AG08395 (cell line): ENCODE data around the gene GATAD2B.
"Not testable (repeated sequence)": the region's sequence is repeated elsewhere in the genome, so short reads cannot be mapped to it uniquely, and the experiment has no call there.

Experiments used
- DNase-seq: peaks from one replicate; pipeline ENCODE4 v3.0.0; 2012; ENCODE audit warnings: mixed read lengths, low spot score

Gene GATAD2B

DNA sequence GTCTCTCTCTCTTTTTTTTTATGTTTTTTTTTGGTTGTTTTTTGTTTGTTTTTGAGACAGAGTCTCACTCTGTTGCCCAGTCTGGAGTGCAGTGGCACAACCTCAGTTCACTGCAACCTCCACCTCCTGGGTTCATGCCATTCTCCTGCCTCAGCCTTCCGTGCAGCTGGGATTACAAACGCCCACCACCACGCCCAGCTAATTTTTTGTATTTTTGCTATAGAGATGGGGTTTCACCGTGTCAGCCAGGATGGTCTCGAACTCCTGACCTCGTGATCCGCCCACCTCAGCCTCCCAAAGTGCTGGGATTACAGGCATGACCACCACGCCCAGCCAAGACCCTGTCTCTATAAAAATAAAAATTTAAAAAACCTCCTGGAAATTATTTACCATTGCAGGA, 88.8 kb downstream of the GATAD2B start:
- DNase-seq, result not testable (repeated sequence)

DNA sequence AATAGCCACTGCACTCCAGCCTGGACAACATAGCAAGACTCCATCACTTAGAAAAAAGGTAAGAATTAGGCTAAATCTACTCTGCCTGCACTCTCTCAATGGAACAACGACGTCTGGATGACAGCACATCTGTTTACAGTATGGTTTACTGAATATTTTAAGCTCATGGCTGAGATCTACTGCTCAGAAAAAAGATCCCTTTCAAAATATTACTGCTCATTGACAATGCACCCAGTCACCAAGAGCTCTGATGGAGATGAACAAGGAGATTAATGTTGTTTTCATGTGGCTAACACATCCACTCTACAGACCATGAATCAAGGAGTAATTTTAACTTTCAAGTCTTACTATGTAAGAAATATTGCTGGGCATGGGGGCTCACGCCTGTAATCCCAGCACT, 89.6 kb downstream of the GATAD2B start:
- DNase-seq, result no peak

GRCh38 chr1:153832293-153832692, 90.5 kb downstream of the GATAD2B start:
- no peak for DNase-seq

- no peak for DNase-seq
These were observed 91.7 kb downstream of the GATAD2B start for GRCh38 chr1:153831026-153831425.

GRCh38 chr1:153827168-153827964, 95.4 kb downstream of the GATAD2B start:
- no peak for DNase-seq

- no peak for DNase-seq
These were observed 103.9 kb downstream of the GATAD2B start for GRCh38 chr1:153818876-153819275.

- no peak for DNase-seq
These were observed 106.4 kb downstream of the GATAD2B start for GRCh38 chr1:153816283-153816889.

DNA sequence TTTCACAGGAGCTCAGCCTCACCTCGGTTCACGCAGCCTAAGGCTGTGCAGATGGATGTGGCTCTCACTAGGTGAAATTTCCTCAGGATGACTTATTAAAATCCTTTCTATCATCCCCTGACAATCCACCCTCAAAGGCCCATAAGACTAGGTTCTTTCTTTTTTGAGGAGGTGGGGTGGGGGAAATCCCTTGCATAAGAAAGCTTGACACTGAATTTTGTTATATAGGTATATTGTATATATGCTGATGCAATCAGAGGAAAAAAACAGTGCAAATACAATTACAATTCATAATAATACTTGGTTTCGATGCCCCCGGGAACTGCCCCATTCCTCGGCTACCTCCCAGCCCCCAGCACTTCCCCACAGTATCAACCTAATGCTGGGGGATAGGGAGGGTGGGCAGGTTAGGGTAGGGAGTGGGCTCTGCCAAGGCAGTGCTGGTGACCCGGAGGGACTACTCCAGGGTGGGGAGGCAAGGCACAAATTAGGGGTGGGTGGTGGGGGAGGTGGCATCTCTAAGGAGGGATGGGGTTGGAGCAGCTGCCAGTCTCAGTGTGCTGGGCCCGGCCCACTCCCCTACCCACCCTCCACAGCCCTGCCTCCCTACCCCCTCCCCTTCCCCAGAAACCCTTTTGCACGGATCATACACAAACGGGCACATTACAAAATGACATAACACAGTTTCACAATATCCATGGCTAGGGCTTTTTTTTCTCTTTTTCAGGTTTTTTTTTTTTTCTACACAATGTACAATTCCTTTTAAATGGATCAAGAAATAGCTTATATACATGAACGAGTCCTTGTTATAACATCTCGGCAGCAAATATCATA, 116.7 kb downstream of the GATAD2B start:
- DNase-seq, result no peak

- peak; percentile 92 for DNase-seq
These were observed 117.6 kb downstream of the GATAD2B start for GRCh38 chr1:153805042-153805745.

GRCh38 chr1:153804112-153804511, 118.7 kb downstream of the GATAD2B start:
- no peak for DNase-seq

- no peak for DNase-seq
These were observed 119.2 kb downstream of the GATAD2B start for GRCh38 chr1:153803470-153804056.

- DNase-seq, result no peak
These were observed 120.7 kb downstream of the GATAD2B start for GRCh38 chr1:153801786-153802697.

DNA sequence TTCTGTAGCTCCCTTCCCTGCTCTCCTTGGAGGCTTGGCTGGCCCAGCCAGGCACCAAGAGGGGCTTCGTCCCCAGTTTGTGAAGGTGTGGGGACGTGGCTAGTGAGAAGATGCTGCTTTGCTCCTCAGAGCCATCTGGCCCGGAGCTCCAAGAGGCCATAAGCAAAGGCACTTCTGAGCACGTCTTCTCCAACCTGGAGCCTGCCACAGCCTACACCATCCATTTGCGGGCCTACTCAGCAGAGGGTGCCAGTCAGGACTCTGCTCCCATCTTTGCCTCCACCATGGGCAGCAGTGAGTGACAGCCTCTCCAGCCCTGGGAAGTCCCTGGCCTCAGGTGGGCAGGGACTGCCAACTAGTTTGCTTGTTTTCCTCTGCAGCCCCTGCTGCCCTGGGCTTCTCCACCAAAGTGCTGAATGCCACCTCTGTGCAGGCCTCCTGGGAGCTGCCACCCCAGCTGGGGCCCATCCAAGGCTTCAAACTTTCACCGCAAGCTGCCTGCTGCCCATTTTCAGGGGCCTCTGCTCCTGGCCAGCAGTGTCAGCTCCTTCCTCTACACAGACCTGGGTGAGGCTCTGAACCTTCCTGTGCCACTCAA, 121.6 kb downstream of the GATAD2B start:
- DNase-seq, result no peak

- DNase-seq, result no peak
These were observed 122.3 kb downstream of the GATAD2B start for GRCh38 chr1:153800516-153800915.

DNA sequence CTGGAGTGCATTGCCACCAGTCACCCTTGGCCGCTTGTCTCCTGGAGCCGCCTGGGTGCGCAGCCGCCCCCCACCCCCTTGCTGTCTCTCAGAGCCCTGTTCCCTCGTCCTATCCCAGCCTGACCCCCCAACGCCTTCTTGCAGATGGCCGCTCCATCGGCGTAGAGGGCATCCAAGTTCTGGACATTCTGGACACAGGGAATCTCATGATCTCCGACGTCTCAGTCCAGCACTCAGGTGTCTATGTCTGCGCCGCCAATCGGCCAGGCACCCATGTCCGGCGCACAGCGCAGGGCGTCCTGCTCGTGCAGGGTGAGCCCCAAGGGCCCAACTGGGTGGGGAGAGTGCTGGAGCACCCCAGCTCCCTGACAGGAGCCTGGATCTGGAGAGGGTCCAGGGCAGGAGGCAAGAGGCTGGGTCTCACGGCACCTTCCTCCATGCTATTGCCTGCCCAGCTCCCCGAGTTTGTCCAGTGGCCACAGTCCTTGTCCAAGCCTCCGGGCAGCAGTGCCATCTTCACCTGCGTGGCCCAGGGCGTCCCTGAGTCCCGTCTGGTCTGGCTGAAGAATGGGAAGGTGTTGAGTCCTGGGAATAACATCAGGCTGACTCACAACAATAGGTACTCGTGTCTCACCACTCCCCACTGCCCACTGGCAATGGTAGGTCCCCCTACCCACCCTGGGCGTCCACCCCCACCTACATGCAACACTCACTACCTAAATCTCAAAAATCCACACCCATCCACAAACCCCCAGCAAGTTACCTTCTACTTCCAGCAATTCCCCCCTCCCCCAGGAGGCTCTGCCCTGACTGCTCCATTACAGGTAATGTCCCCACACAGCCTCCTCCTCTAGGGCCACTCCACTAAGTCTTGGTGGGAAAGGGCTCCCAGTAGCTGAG, 123.0 kb downstream of the GATAD2B start:
- no peak for DNase-seq

- no peak for DNase-seq
These were observed 123.8 kb downstream of the GATAD2B start for GRCh38 chr1:153799016-153799415.

- no peak for DNase-seq
These were observed 124.3 kb downstream of the GATAD2B start for GRCh38 chr1:153798468-153798780.

- DNase-seq, result peak; percentile 74
These were observed 125.7 kb downstream of the GATAD2B start for GRCh38 chr1:153796786-153797659.
